HepG2 (cell line): ENCODE measurements around the gene SNRNP25. TPM values are rescaled to one million over a fixed set of nuclear protein-coding genes. Genes with fewer than 3 reads are reported as not detected.

Experiments used
- microRNA-seq: library from miRNA; unstranded; fragments of <30 nt; microRNA quantifications from one replicate; pipeline ENCODE4, GENCODE V29; 2020
- polyA plus RNA-seq, 8 experiments: library from polyadenylated mRNA; depleted of rRNA in 3 of 8; stranded (reverse) in 7 of 8; unstranded in 1 of 8; fragments of >200 nt; fragmentation: Illumina TruSeq in 4 of 8; extraction: Trizol in 4 of 8; gene quantifications; 2 replicates each; pipeline versions ENCODE4 v1.2.1 to v1.2.3, GENCODE V29; 2011 to 2016; ENCODE audit warnings: low read depth in 4 of 8, missing spikeins in 1 of 8, mixed read lengths in 1 of 8; ENCODE audit not compliant: insufficient read depth in 1 of 8
- small RNA-seq, 3 experiments: library from RNA; depleted of rRNA; stranded (forward); fragments of <200 nt; gene quantifications; one replicate each; pipeline ENCODE3, GENCODE V24; 2012; ENCODE audit warnings: low read depth in 2 of 3, low replicate concordance in 1 of 3; ENCODE audit not compliant: insufficient read length in 3 of 3, insufficient read depth in 2 of 3
- total RNA-seq, 5 experiments: library from RNA; depleted of rRNA; stranded (reverse); fragments of >200 nt; fragmentation: Illumina TruSeq; extraction: Trizol; gene quantifications; 2 replicates each; pipeline ENCODE4 v1.2.3, GENCODE V29; 2016; ENCODE audit warnings: low read depth in 1 of 5

The SNRNP25 gene
- total and polyA plus RNA-seq, 2 of the 13 experiments (the other 11 are each of a cell fraction or from before 2014, with no cell fraction given), result 34.1 to 97.4 TPM

Small RNA genes lying within 50 kb of the gene (microRNA-seq; reads per million reads assigned to microRNA genes)
- gene MIR6859-4, result not detected

Small RNA genes lying within 50 kb of the gene (small RNA-seq; reads per million reads assigned to genes)
- gene MIR6859-4 (0 reads per million in 3 experiments), gene Z69720.2 (0 reads per million in 3 experiments)

Other genes starting within 250 kb of the SNRNP25 start
- 18.8 and 22.4 TPM in 2 replicates for gene POLR3K, start 220 bp upstream of the SNRNP25 start, total RNA-seq (2016; rRNA removed; fragmentation: Illumina TruSeq; extraction: Trizol)
- gene POLR3K, start 220 bp upstream of the SNRNP25 start, polyA plus RNA-seq (2011; rRNA removed), result 14.8 TPM in 2 replicates
- gene RHBDF1, start 18.8 kb downstream of the SNRNP25 start, total RNA-seq (2016; rRNA removed; fragmentation: Illumina TruSeq; extraction: Trizol), result 1.8 and 5.4 TPM in 2 replicates
- gene RHBDF1, start 18.8 kb downstream of the SNRNP25 start, polyA plus RNA-seq (2011; rRNA removed), result 26.9 and 28.1 TPM in 2 replicates
- gene MPG, start 24.4 kb downstream of the SNRNP25 start, total RNA-seq (2016; rRNA removed; fragmentation: Illumina TruSeq; extraction: Trizol), result 56.4 and 62.5 TPM in 2 replicates
- 59.1 and 74.2 TPM in 2 replicates for gene MPG, start 24.4 kb downstream of the SNRNP25 start, polyA plus RNA-seq (2011; rRNA removed)
- 5.2 and 6.5 TPM in 2 replicates for gene NPRL3, start 84.8 kb downstream of the SNRNP25 start, total RNA-seq (2016; rRNA removed; fragmentation: Illumina TruSeq; extraction: Trizol)
- 7.9 and 9.9 TPM in 2 replicates for gene NPRL3, start 84.8 kb downstream of the SNRNP25 start, polyA plus RNA-seq (2011; rRNA removed)
- gene HBZ, start 98.8 kb downstream of the SNRNP25 start, total RNA-seq (2016; rRNA removed; fragmentation: Illumina TruSeq; extraction: Trizol), result not detected in 2 replicates
- 0.21 and 0.27 TPM in 2 replicates for gene HBZ, start 98.8 kb downstream of the SNRNP25 start, polyA plus RNA-seq (2011; rRNA removed)
- not detected in 2 replicates for gene HBM, start 112.2 kb downstream of the SNRNP25 start, total RNA-seq (2016; rRNA removed; fragmentation: Illumina TruSeq; extraction: Trizol)
- gene HBM, start 112.2 kb downstream of the SNRNP25 start, polyA plus RNA-seq (2011; rRNA removed), result 0.69 TPM in 1 of 2 replicates, not detected in the other
- gene HBA2, start 119.0 kb downstream of the SNRNP25 start, total RNA-seq (2016; rRNA removed; fragmentation: Illumina TruSeq; extraction: Trizol), result not detected in 2 replicates
- not detected in 2 replicates for gene HBA2, start 119.0 kb downstream of the SNRNP25 start, polyA plus RNA-seq (2011; rRNA removed)
- gene HBA1, start 122.9 kb downstream of the SNRNP25 start, total RNA-seq (2016; rRNA removed; fragmentation: Illumina TruSeq; extraction: Trizol), result 0.42 TPM in 1 of 2 replicates, not detected in the other
- gene HBA1, start 122.9 kb downstream of the SNRNP25 start, polyA plus RNA-seq (2011; rRNA removed), result 0.27 and 0.59 TPM in 2 replicates
- 7.4 and 8.0 TPM in 2 replicates for gene HBQ1, start 126.6 kb downstream of the SNRNP25 start, total RNA-seq (2016; rRNA removed; fragmentation: Illumina TruSeq; extraction: Trizol)
- 4.9 and 7.6 TPM in 2 replicates for gene HBQ1, start 126.6 kb downstream of the SNRNP25 start, polyA plus RNA-seq (2011; rRNA removed)
- gene LUC7L, start 175.6 kb downstream of the SNRNP25 start, total RNA-seq (2016; rRNA removed; fragmentation: Illumina TruSeq; extraction: Trizol), result 37.3 and 56.9 TPM in 2 replicates
- gene LUC7L, start 175.6 kb downstream of the SNRNP25 start, polyA plus RNA-seq (2011; rRNA removed), result 48.7 and 49.0 TPM in 2 replicates
- gene FAM234A, start 181.0 kb downstream of the SNRNP25 start, total RNA-seq (2016; rRNA removed; fragmentation: Illumina TruSeq; extraction: Trizol), result 15.5 and 29.2 TPM in 2 replicates
- gene FAM234A, start 181.0 kb downstream of the SNRNP25 start, polyA plus RNA-seq (2011; rRNA removed), result 34.4 and 40.2 TPM in 2 replicates
- not detected in 2 replicates for gene RGS11, start 222.1 kb downstream of the SNRNP25 start, total RNA-seq (2016; rRNA removed; fragmentation: Illumina TruSeq; extraction: Trizol)
- gene RGS11, start 222.1 kb downstream of the SNRNP25 start, polyA plus RNA-seq (2011; rRNA removed), result 0.11 and 0.24 TPM in 2 replicates
- gene ARHGDIG, start 226.8 kb downstream of the SNRNP25 start, total RNA-seq (2016; rRNA removed; fragmentation: Illumina TruSeq; extraction: Trizol), result 0.24 TPM in 1 of 2 replicates, not detected in the other
- gene ARHGDIG, start 226.8 kb downstream of the SNRNP25 start, polyA plus RNA-seq (2011; rRNA removed), result 0.48 and 0.63 TPM in 2 replicates
- 0.35 and 0.60 TPM in 2 replicates for gene PDIA2, start 229.3 kb downstream of the SNRNP25 start, total RNA-seq (2016; rRNA removed; fragmentation: Illumina TruSeq; extraction: Trizol)
- 1.9 and 2.9 TPM in 2 replicates for gene PDIA2, start 229.3 kb downstream of the SNRNP25 start, polyA plus RNA-seq (2011; rRNA removed)